ENCODE data around the gene ADAM12. TPM values are rescaled to one million over a fixed set of nuclear protein-coding genes. Genes with fewer than 3 reads are reported as not detected.

The ADAM12 gene
- total RNA-seq, 1 experiment from 2014 or later, result 0.24 TPM

DNA sequence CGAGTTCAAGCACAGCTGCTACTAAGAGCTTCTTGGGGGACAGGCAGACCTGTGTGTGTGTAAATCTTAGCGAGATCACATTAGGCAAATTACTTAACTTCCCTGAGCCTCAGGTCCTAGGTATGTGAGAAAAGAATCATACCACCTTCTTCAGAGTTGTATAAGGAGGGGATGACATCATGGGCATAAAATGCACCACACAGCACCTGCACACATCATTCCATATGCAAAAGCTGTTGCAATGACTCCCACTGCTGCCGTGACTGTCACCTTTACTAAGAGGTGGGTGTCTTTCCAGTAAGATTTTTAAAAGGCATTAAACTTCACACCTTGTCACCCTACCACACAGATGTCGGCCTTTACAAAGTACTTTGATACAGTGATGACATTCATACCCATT is 345.9 kb downstream of the ADAM12 start:
- DNase-seq, result no peak
- H3K27me3 ChIP-seq (ENCODE audit: insufficient read depth, low read length), result no peaks in the 10 kb centered on the region
- no peak overlapping the region for H4K8ac ChIP-seq (replicated peaks; ENCODE audit: insufficient read length, low read depth, low read length)
- H2BK15ac ChIP-seq (ENCODE audit: low read depth, low read length), result no peak overlapping the region
- Mint-ChIP-seq H3K27me3 (ENCODE audit: low read depth) (no peaks in the 10 kb centered on the region), H3K9me3 (no peaks in the 10 kb centered on the region), H3K36me3 (ENCODE audit: insufficient read depth in 1 of 3, low read depth in 3 of 3) (no peaks in the 10 kb centered on the region; a peak in 1 of 7 replicates), H3K4me3 (no peak overlapping the region), H3K4me1 (peaks cover 13 to 24% of the 10 kb centered on the region in 2 experiments), H3K27ac (peak overlapping the region in 2 of 3 experiments; percentile 27 to 87; a peak in 4 of 7 replicates)
- no peaks in the 10 kb centered on the region for H3K79me1 ChIP-seq (ENCODE audit: insufficient read depth, low read depth, low read length, poor library complexity, severe bottlenecking)
- H4K5ac ChIP-seq (ENCODE audit: insufficient read length, low read depth, low read length), result no peak overlapping the region
- H2BK120ac ChIP-seq (ENCODE audit: low read depth, low read length, poor library complexity, severe bottlenecking), result no peak overlapping the region
- H3K9me3 ChIP-seq (ENCODE audit: control insufficient read depth, low read depth, low read length), result no peaks in the 10 kb centered on the region
- no peak overlapping the region for H3T11ph ChIP-seq (ENCODE audit: low read length)
- no peak overlapping the region for H3K4ac ChIP-seq (ENCODE audit: low read depth, low read length)
- no peak overlapping the region for H2BK20ac ChIP-seq (ENCODE audit: low read depth, low read length, poor library complexity, severe bottlenecking)
- no peak overlapping the region for H3K9ac ChIP-seq (ENCODE audit: extremely low read depth, insufficient read length, low read length)
- no peak overlapping the region for H3K23ac ChIP-seq (ENCODE audit: insufficient read length, low read depth, low read length)
- no peaks in the 10 kb centered on the region for H4K20me1 ChIP-seq (ENCODE audit: control insufficient read depth, insufficient read depth, insufficient read length)
- H3K79me2 ChIP-seq (ENCODE audit: insufficient read depth, low read length), result no peaks in the 10 kb centered on the region
- WGBS (ENCODE audit: extremely low coverage, insufficient read length, low lambda C conversion rate), result no CpG with 5 or more reads among the region's 4 CpGs
- no peak overlapping the region for H2BK12ac ChIP-seq (ENCODE audit: insufficient read length, low read depth, low read length)
- H3K56ac ChIP-seq (ENCODE audit: insufficient read length, low read depth, low read length), result no peak overlapping the region
- TF ChIP-seq, protein P1, sequence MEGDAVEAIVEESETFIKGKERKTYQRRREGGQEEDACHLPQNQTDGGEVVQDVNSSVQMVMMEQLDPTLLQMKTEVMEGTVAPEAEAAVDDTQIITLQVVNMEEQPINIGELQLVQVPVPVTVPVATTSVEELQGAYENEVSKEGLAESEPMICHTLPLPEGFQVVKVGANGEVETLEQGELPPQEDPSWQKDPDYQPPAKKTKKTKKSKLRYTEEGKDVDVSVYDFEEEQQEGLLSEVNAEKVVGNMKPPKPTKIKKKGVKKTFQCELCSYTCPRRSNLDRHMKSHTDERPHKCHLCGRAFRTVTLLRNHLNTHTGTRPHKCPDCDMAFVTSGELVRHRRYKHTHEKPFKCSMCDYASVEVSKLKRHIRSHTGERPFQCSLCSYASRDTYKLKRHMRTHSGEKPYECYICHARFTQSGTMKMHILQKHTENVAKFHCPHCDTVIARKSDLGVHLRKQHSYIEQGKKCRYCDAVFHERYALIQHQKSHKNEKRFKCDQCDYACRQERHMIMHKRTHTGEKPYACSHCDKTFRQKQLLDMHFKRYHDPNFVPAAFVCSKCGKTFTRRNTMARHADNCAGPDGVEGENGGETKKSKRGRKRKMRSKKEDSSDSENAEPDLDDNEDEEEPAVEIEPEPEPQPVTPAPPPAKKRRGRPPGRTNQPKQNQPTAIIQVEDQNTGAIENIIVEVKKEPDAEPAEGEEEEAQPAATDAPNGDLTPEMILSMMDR (conservative IDR thresholded peaks at IDR 0.05), result no peak
- H3K4me1 ChIP-seq (ENCODE audit: insufficient read depth, low read length), result no peaks in the 10 kb centered on the region
- no peak overlapping the region for H3K4me2 ChIP-seq (ENCODE audit: insufficient read depth, insufficient read length, low read length)
- H3K14ac ChIP-seq (ENCODE audit: insufficient read depth, low read length), result no peak overlapping the region; the same call in 1 of the 2 replicates
- H3K23me2 ChIP-seq (ENCODE audit: insufficient read length, low read depth, low read length, poor library complexity, severe bottlenecking), result no peaks in the 10 kb centered on the region
- no peak overlapping the region for H2AK5ac ChIP-seq (ENCODE audit: insufficient read length, low read length)
- no peak overlapping the region for H3K18ac ChIP-seq (ENCODE audit: insufficient read length, low read depth, low read length)
- H4K91ac ChIP-seq (ENCODE audit: insufficient read length, low read depth, low read length), result no peak overlapping the region
- H2AFZ ChIP-seq (ENCODE audit: low read length), result no peak overlapping the region
- H3K27ac ChIP-seq (ENCODE audit: insufficient read length, low read depth, low read length), result no peak overlapping the region
- no peak overlapping the region for H2BK5ac ChIP-seq (ENCODE audit: insufficient read length, low read length)

Measured in H9 (cell line).